ENCODE data around the gene SSRP1. TPM values are rescaled to one million over a fixed set of nuclear protein-coding genes. Genes with fewer than 3 reads are reported as not detected.

The SSRP1 gene
- total RNA-seq, 1 experiment from 2014 or later, result 290 TPM

DNA sequence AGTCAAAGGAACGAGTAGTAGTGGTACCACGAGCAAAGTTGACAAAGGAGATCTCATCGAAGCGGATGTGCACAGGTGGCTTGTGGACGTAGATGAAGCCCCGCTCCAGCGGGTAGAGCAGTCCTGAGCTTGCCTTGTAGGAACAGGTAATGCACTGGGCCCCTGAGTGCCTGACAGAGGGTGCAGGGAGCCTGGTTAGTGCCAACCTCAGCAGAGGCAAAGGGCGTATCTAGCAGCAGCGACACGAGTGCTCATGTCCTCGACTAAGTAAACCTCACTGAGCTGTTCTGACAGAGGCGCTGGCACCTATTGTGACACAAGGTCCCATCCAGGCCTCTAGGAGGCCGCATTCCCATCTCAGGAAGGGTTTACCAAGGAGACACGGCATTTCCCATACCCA, 4.0 kb downstream of the SSRP1 start:
- CTCF ChIA-PET, result no interaction called here
- peaks cover 76% of the 10 kb centered on the region for H3K36me3 ChIP-seq (ENCODE audit: low read depth)
- peaks cover 45% of the 10 kb centered on the region for H3K79me2 ChIP-seq (ENCODE audit: low read depth)
- TF ChIP-seq EZH2 (IDR thresholded peaks at IDR 0.05; ENCODE audit: low read depth), result no peak
- TF ChIP-seq, protein P1, sequence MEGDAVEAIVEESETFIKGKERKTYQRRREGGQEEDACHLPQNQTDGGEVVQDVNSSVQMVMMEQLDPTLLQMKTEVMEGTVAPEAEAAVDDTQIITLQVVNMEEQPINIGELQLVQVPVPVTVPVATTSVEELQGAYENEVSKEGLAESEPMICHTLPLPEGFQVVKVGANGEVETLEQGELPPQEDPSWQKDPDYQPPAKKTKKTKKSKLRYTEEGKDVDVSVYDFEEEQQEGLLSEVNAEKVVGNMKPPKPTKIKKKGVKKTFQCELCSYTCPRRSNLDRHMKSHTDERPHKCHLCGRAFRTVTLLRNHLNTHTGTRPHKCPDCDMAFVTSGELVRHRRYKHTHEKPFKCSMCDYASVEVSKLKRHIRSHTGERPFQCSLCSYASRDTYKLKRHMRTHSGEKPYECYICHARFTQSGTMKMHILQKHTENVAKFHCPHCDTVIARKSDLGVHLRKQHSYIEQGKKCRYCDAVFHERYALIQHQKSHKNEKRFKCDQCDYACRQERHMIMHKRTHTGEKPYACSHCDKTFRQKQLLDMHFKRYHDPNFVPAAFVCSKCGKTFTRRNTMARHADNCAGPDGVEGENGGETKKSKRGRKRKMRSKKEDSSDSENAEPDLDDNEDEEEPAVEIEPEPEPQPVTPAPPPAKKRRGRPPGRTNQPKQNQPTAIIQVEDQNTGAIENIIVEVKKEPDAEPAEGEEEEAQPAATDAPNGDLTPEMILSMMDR (conservative IDR thresholded peaks at IDR 0.05), result no peak
- H3K27ac ChIP-seq, result no peak overlapping the region
- no peak overlapping the region for H3K4me2 ChIP-seq
- H3K9me3 ChIP-seq (ENCODE audit: insufficient read depth, low read depth), result no peaks in the 10 kb centered on the region
- H3K9me2 ChIP-seq (ENCODE audit: insufficient read depth), result no peaks in the 10 kb centered on the region
- BruUV-seq (replicated peaks), result no TSS peak
- peaks cover 24% of the 10 kb centered on the region for H3K4me1 ChIP-seq (replicated peaks; ENCODE audit: insufficient read depth)
- H3K4me3 ChIP-seq, result no peak overlapping the region
- H3F3A ChIP-seq (ENCODE audit: insufficient read depth, low read depth), result peaks cover 14% of the 10 kb centered on the region
- intact Hi-C loops (cut with micrococcal nuclease; ENCODE audit: unreplicated experiment), result no loop called here
- H3K27me3 ChIP-seq (ENCODE audit: insufficient read depth, low read depth), result no peaks in the 10 kb centered on the region
- no peak for DNase-seq
- POLR2A ChIA-PET (ENCODE audit: unreplicated experiment), result no interaction called here
- no peak overlapping the region for H2AFZ ChIP-seq
- H4K20me1 ChIP-seq (ENCODE audit: insufficient read depth), result no peaks in the 10 kb centered on the region

DNA sequence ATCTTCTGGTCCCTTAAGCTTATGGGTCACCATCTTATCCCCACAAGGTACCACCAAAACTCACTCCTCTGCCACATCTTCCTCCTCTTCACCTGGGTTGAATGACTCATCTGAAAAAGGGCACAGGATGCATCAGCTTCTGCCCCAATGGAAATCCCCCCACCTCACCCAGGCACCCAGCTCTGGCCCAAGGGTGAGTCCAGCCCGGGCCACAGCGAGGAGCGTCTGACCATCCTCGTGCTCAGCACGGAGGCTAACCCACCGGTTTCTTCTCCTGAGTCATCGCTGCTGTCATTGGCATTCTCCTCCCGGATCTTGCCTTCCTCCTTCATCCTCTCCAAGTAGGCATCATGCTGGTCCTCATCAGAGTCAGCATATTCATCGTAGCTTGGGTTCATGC, 5.7 kb downstream of the SSRP1 start:
- intact Hi-C loops (cut with micrococcal nuclease; ENCODE audit: unreplicated experiment), result no loop called here
- H3K4me1 ChIP-seq (replicated peaks; ENCODE audit: insufficient read depth), result peaks cover 30% of the 10 kb centered on the region
- no peak for TF ChIP-seq EZH2 (IDR thresholded peaks at IDR 0.05; ENCODE audit: low read depth)
- TF ChIP-seq, protein P1 (conservative IDR thresholded peaks at IDR 0.05), result no peak
- no TSS peak for BruUV-seq (replicated peaks)
- no peak overlapping the region for H2AFZ ChIP-seq
- H3K36me3 ChIP-seq (ENCODE audit: low read depth), result peaks cover 78% of the 10 kb centered on the region
- ChIA-PET CTCF (no interaction called here), POLR2A (ENCODE audit: unreplicated experiment) (no interaction called here)
- no peak overlapping the region for H3K4me3 ChIP-seq
- no peaks in the 10 kb centered on the region for H4K20me1 ChIP-seq (ENCODE audit: insufficient read depth)
- H3F3A ChIP-seq (ENCODE audit: insufficient read depth, low read depth), result peaks cover 31% of the 10 kb centered on the region
- H3K27ac ChIP-seq, result no peak overlapping the region
- H3K4me2 ChIP-seq, result no peak overlapping the region
- no peaks in the 10 kb centered on the region for H3K9me3 ChIP-seq (ENCODE audit: insufficient read depth, low read depth)
- H3K27me3 ChIP-seq (ENCODE audit: insufficient read depth, low read depth), result no peaks in the 10 kb centered on the region
- no peaks in the 10 kb centered on the region for H3K9me2 ChIP-seq (ENCODE audit: insufficient read depth)
- DNase-seq, result no peak
- H3K79me2 ChIP-seq (ENCODE audit: low read depth), result peaks cover 34% of the 10 kb centered on the region

DNA sequence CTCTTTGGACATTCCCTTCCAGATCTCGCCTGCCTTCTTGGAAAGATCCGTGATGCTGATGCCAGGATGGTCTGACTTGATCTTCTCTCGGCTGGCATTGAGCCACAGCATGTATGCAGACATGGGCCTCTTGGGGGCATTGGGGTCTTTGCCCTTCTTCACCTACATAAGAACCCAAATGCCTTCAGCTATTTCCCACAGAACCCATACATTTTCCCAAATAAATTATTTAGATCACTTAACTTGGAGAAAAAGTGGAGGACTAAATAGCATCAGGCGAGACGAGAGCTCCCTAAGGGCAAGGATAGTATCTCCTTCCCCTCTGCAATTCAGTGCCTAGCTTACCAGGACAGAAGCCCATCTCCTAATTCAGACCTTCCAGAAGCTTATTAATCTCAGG, 8.0 kb downstream of the SSRP1 start:
- Histone ChIP-seq H3K4me2 (no peak overlapping the region), H3K9me3 (ENCODE audit: insufficient read depth, low read depth) (no peaks in the 10 kb centered on the region), H3F3A (ENCODE audit: insufficient read depth, low read depth) (peaks cover 44% of the 10 kb centered on the region), H2AFZ (no peak overlapping the region), H3K27ac (no peak overlapping the region), H4K20me1 (ENCODE audit: insufficient read depth) (peaks cover 13% of the 10 kb centered on the region; the same call in 1 of the 2 replicates), H3K4me3 (no peak overlapping the region), H3K79me2 (ENCODE audit: low read depth) (peaks cover 26% of the 10 kb centered on the region), H3K9me2 (ENCODE audit: insufficient read depth) (no peaks in the 10 kb centered on the region), H3K36me3 (ENCODE audit: low read depth) (peaks cover 60% of the 10 kb centered on the region), H3K4me1 (replicated peaks; ENCODE audit: insufficient read depth) (peaks cover 29% of the 10 kb centered on the region), H3K27me3 (ENCODE audit: insufficient read depth, low read depth) (no peaks in the 10 kb centered on the region)
- CTCF ChIA-PET, result no interaction called here
- POLR2A ChIA-PET (ENCODE audit: unreplicated experiment), result no interaction called here
- no TSS peak for BruUV-seq (replicated peaks)
- TF ChIP-seq, protein P1 (conservative IDR thresholded peaks at IDR 0.05), result no peak
- TF ChIP-seq EZH2 (IDR thresholded peaks at IDR 0.05; ENCODE audit: low read depth), result no peak
- DNase-seq, result no peak
- intact Hi-C loops (cut with micrococcal nuclease; ENCODE audit: unreplicated experiment), result loop anchor here (10.0 kb wide), 2 partner anchors 337 to 447 kb away; partner anchors contain the start of gene ZDHHC5
